GM20431 (cell line): ENCODE results near the gene TXNRD2.
"Not testable (repeated sequence)": the region's sequence is repeated elsewhere in the genome, so short reads cannot be mapped to it uniquely, and the experiment has no call there.

Source experiments
- in situ Hi-C: fragments of 300-500 bp; cut with MseI, MboI; formaldehyde crosslinking; loops from one replicate; pipeline ENCODE4 v1.15.0; 2020; ENCODE audit warnings: low sequenced_read_pairs; ENCODE audit not compliant: unreplicated experiment

The TXNRD2 gene

DNA sequence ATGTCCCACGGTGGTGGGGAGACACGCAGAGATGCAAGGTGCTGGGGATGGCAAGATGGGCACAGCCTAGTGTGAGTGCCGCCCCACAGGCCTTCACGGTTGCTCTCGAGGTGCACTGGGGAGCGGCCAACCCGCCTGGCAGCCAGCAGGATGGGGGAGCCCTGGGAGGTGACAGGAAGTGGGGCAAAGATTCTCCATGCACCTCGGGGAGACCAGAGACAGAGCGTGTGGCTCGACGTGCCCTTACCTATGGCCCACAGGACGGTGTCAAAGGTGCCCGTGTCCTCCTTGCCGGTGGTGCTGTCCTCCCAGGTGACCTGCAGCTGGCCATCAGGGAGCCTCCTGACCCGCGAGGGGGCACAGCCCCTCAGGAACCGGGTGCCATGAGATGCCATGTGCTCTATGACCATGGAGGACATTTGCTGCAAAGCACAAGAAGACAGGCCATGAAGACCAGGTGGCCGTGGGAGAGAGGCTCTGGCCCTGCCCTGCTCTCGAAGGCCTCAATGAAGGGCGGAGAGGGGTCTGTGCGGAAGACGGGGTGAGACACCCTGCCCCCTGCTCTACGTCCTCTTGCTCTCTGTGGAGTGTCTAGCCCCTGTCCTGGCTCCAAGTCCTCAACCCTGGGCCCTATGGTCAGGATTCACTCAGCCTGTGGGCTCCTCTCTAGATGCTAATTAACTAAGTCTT is 46.3 kb downstream of the TXNRD2 start:
- in situ Hi-C loops, result no loop called here

DNA sequence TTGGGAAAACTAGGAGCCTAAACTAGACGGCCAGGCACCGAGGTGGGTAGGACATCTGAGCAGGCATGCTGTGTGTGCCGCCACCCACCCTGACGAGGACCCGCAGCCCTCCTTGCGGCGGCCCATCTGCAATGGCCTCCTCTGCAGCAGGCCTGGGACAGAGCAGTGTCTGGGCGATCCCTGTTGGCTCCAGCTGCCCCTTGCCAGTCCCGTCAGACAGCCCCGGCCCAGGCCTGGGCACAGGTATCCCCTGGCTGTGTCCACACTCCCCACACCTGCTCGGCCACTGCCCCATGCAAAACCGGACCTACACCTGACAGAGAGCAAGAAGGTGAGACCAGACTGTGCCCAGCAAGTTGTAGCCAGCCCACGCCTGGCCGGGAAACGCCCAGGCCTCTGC is 48.3 kb downstream of the TXNRD2 start:
- in situ Hi-C loops, result no loop called here

GRCh38 chr22:19892925-19893324 is 48.7 kb downstream of the TXNRD2 start:
- in situ Hi-C loops, result no loop called here

DNA sequence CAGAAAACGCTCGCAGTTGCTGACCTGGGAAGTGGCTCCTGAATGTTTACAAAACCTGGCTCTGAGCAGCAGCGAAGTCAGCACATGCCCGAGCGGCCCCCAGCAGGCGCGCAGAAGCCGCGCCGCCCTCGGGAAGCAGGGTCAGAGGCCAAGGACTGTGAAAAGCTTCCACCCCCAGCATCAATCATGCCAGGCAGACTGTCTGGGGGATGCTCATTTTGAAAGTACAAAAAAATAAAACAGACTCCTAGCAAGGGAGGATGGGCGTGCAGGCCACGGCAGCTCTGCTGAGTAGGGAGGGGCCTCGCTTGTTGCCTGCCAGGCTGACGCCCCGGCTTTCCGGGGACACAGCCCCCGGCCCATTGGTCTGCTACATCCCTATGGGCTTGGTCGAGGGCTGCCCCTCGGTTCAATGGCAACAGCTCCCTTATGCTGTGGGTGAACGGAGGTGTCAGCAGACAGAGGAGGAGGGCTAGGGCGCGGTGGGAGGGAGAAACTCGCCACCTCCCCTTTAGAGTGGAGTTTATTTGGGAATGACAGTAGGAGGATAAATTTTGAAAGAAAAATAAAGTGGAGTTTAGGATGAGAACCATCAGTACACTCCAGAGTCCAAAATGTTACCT is 49.2 kb downstream of the TXNRD2 start:
- in situ Hi-C loops, result no loop called here

DNA sequence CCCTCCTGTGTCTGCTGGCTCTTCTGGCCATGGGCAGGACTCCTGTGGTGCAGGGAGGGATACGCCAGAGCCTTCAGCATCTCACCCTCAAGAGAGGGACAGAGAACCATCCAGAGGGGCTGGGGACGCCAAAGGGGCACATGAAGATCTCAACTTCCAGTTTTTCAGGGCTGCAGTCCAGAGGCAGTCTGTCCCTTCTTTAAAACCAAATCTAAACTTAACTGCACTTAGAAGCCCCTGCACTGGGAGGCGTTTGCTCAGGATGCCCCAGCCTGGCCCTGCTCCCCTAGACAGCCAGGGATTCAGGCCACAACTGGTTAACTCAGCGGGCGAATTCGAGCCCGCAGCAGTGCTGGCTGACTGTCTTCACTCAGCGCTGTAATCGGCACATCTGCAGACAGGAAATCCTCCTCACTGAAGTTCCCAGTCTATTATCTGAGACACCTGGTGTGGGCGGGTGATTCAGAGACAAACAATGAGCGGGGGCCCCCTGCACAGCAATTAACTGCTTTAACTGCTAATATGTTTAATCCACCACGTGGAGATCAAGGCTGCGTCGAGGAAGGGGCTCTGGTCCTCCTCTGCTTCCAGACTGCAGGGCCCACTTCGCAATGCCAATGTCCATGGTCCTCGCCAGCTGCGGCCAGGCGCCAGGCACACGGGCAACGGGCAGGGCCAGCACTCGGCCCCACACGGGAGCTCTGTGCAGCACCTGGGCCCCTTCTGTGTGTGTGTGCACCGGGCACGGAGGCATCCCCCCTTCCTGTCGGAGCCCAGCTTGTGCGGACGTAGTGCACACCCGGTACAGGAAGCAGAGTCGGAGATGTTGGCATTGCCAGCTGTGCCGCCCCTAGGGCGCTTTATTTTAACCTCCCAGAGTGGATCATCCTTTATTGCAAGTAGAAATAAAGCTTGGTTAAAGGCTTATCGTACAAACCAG is 50.0 kb downstream of the TXNRD2 start:
- in situ Hi-C loops, result no loop called here

DNA sequence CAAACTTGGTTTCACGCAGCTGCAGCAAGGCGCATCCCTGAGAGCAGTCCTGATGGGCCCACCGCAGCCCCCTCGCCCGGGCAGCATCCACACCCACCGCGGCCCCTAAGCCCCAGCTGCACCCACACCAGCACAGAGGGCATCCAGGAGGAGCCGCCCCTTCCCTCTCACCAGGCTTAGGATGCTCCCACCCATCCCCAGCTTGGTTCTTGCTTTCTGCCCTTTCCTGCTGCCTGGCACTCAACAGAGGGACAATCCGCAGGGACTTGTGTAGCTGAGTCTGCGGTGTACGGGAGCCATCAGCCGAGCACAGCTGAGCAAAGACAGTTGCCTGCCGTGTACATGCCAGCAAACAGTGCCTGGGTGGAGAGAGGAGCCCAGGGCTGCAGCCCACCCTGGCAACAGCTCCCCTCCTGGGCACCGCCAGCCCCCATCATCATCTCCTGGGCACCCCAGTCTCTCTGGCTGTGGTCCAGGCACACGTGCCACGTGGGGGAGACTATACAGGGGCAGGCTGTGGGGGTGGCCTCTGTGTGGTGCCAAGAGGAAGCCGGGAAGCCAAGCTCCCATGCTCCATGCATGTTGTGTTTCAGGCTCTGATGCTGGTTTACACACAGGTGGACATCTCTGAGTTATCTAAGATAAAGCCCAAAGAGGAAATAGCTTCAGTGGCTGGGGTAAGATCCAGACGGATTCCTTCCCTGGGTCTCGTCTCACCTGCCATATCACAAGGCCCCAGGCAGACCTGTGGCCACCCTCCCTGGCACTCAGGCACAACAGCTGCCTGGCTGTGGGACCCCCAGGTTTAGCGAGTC is 50.9 kb downstream of the TXNRD2 start:
- in situ Hi-C loops, result no loop called here

DNA sequence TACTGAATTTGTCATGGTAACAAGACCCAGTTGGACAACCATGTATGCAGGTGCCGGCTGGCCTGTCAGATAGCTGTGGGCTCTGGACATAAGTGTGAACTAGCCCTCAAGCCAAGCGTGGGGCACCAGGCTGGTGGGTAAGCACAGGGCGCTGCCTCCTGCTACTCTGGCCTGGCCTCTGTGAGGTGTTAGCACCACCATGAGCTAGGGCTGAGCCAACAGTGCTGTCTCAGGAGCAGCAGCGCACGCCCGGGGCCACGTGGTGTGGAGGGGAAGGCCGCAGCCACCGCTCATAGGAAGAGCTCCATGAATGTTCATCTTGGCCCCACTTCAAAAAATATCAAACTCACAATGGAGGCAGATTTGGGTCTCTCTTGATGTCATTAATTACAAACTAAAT is 51.7 kb downstream of the TXNRD2 start:
- in situ Hi-C loops, result no loop called here

GRCh38 chr22:19888131-19888746 is 53.4 kb downstream of the TXNRD2 start:
- in situ Hi-C loops, result no loop called here

DNA sequence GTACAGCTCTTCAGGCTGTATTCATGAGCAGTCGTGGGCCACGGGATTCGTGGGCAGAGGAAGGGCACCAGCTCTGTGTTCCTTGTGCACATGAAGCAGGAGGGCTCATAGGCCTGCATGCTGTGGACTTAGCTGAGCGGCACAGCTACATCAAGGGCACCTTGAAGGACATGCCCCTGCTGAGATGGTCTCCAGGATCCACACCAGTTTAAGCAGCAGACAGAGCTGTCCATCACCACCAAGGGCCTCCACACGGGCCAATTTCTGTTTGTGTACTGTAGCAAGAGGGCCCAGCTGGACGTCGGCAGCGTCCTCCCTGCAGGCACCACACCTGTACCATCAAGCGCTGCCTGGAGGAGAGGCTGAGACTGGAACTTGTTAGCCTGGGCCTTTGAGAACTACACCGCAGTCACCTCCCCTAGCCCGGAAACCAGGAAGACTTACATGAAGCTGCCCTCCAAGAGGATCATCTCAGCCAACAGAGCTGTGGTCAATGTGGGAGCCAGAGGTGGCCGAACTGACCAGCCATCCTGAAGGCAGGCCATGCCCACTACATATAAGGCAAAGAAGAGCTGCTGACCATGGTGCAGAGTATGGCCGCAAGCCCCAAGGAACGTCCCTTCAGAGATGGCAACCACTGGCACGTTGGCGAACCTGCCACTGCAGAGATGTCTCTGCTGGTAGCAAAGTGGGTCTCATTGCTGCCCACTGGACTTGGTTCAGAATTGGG is 54.2 kb downstream of the TXNRD2 start:
- in situ Hi-C loops, result no loop called here

DNA sequence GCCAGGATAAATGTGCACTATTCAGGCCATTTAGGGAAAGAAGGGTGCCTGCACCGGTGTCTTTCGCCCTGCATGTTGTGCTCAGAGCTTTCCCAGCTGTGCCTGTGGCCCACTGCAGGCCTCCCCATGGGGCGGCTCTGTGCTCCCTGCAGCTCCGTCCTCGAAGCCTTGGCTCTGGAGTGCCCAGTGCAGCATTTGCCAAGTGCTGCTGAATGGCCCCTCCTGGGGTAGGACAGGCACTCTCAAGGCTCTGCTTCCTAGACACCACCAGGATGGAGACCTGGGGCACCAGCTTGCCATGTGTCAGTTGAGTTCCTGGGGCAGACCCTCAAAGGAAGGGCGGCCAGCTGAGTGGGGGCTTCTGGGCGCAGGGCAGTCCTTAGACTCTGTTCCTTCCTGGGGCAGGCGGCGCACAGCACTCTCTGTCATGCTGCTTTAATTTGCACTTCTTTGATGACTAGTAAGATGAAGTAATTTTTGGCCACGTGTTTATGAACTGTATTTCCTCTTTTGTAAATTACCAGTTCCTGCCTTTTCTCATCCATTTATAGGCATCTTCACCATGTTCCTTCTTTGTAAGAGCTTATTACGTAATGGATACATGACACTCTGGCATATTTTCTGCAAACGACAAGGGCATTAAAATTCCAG is 54.9 kb downstream of the TXNRD2 start:
- in situ Hi-C loops, result no loop called here

DNA sequence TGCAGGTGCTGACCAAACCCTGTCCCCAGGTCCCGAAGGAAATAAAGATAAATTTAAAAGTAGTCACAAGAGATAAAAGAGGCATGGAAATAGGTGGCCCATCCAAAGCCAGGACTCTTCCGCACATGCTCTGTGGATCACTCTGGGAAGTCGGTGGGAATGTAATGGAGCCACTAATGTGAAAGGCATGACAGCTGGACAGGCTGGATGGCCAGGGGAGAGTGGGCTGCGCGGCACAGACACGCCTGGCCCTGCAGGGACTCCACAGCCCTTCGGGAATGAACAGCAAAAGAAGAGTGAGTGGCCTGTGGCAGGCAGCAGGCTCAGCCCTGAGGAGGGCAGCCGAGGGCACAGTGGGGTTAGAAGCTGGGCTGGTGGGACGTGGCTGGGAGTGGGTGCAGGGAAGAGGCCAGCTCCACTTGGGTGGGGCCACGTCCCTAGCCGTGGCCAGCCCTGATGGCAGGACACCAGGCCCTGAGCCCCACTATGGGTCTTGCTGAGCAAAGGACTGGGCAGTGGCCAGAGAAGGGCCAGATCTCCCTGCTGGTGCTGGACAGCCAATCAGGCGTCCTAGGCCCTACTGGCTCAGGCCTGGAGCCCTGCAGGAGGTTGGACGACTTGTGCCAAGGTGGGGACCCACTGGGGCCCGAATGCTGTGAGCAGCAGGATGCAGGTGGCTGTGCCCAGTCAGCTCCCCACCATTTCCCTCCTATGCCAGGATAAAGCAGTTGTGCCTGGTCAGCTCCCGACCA is 55.6 kb downstream of the TXNRD2 start:
- in situ Hi-C loops, result no loop called here

DNA sequence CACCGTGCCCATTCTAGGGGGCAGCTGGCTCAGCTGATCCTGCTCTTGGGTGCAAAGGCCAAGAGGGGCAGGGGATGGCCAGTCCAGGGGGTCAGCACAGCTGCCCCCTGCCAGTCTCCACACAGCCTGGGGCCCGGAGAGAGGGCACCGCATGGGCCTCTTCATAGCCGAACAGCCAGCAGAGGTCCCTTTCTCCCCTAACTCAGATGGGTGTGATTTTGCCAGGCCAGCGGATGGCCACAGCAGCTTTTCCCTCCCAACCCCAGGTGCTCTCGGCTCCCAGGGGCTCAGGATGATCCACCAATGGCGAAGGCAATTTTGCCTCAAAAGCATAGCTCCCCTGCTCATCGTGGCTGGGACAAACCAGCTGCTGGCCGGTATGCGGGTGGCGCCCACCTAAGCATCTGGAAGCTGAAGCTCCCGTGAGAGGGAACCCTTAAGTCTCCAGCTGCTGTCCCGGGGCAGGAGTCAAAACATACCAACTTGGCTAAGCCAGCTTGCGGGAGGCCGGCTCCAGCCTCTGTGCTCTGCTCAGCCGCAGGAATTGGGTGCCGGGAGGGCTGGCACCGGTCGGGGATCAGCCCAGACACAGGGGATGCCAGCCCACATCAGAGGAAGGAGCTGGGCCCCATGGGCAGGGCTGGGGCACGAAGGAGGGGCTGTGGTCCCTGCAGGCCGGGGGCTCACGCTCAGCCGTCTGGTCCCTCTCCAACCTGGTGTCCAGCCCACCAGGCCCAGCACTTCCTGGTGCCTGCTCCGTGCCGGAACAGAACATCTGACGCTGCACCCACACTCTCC is 56.5 kb downstream of the TXNRD2 start:
- in situ Hi-C loops, result no loop called here

GRCh38 chr22:19884161-19884953 is 57.3 kb downstream of the TXNRD2 start:
- in situ Hi-C loops, result no loop called here

- in situ Hi-C loops, result not testable (repeated sequence)
Measured at GRCh38 chr22:19883446-19883845, 58.2 kb downstream of the TXNRD2 start.

DNA sequence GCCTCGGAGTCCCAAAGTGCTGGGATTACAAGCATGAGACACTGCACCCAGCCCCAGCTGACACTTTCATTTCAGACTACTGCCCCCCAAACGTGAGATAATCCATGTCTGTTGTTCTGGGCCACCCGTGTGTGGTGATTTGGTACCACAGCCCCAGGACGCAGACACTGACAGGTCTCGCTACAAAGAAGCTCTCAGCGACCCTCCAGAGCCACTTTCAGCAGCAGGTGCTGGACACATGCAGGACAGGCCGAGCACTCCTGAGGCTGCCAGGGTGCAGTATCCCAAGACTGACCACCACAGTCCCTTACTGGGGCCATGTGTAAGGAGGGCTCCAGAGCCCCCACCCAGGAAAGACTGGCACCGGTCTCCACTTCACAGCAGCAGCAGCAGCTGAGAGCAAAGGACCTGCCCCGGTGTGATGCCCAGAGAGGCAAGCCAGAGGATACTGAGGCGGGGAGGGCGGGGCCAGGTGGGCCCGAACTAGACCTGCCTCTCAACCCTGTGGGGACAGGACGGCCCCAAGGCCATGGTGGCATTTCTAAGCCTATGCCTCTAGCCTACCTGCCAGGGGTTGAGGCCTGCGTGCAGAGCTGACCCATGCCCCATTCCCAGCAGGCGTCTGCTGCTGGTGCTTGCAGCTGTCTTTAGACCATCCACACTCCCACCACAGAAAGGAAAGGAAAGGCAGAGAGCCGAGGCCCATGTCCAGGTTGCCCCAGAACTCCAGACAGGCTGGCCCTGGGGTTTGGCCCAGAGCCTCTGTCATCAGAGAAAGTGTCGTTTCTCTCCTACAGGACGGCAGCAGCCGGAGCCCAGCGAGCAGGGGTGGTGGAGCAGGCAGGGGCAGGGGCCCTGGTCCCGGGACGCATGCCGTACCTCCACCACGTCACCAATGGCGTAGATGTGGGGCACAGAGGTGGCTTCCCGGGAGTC is 58.9 kb downstream of the TXNRD2 start:
- in situ Hi-C loops, result no loop called here
